HFFc6 (cell line): ENCODE data around the gene NRIP2. TPM values are rescaled to one million over a fixed set of nuclear protein-coding genes. Genes with fewer than 3 reads are reported as not detected.

Experiments used
- DNase-seq: peaks from one replicate; pipeline ENCODE4 v3.0.0-alpha.2; 2018
- H3K27ac Mint-ChIP-seq: 2 replicates; pipeline ENCODE4 v1.8.0; 2020; ENCODE audit warnings: mild to moderate bottlenecking, mixed read lengths
- H3K27me3 Mint-ChIP-seq: 2 replicates; pipeline ENCODE4 v1.8.0; 2021; ENCODE audit warnings: mild to moderate bottlenecking, moderate library complexity, mixed read lengths; ENCODE audit not compliant: insufficient read depth
- H3K36me3 Mint-ChIP-seq: 2 replicates; pipeline ENCODE4 v1.8.0; 2021; ENCODE audit warnings: low read depth, mixed read lengths
- H3K4me1 Mint-ChIP-seq: 2 replicates; pipeline ENCODE4 v1.8.0; 2020; ENCODE audit warnings: low read depth, mixed read lengths
- H3K4me3 Mint-ChIP-seq: 2 replicates; pipeline ENCODE4 v1.8.0; 2020; ENCODE audit warnings: mild to moderate bottlenecking, moderate library complexity, mixed read lengths
- H3K9me3 Mint-ChIP-seq: 2 replicates; pipeline ENCODE4 v1.8.0; 2020; ENCODE audit warnings: mild to moderate bottlenecking, mixed read lengths
- CTCF ChIP-seq: fragments of 200-600 bp; sonication (generic); IDR thresholded peaks from 2 replicates; pipeline ENCODE4 v1.5.0; 2021; ENCODE audit warnings: antibody characterized with exemption, mild to moderate bottlenecking
- total RNA-seq, 6 experiments: library from RNA; stranded (reverse); fragmentation: NEBNext Ultra II Directional; extraction: Animal tissue kit (Norgen Biotek cat#: 25700); gene quantifications; 2 replicates in 1 of 6; 3 replicates in 5 of 6; pipeline ENCODE4 v1.2.3, GENCODE V29; 2021

The NRIP2 gene
- total RNA-seq, 6 experiments from 2014 or later: not detected

- no peaks in the 10 kb centered on the region for H3K9me3 Mint-ChIP-seq
- H3K4me3 Mint-ChIP-seq: no peak overlapping the region
- TF ChIP-seq CTCF: no peak
- no peaks in the 10 kb centered on the region; the same call in 1 of the 2 replicates for H3K27me3 Mint-ChIP-seq
- H3K36me3 Mint-ChIP-seq: peaks cover 20% of the 10 kb centered on the region
- peak overlapping the region; percentile 68 for H3K27ac Mint-ChIP-seq
- peaks cover 12% of the 10 kb centered on the region for H3K4me1 Mint-ChIP-seq
- peak; percentile 34 for DNase-seq
Measured at GRCh38 chr12:2804393-2805142, 30.3 kb downstream of the NRIP2 start.

DNA sequence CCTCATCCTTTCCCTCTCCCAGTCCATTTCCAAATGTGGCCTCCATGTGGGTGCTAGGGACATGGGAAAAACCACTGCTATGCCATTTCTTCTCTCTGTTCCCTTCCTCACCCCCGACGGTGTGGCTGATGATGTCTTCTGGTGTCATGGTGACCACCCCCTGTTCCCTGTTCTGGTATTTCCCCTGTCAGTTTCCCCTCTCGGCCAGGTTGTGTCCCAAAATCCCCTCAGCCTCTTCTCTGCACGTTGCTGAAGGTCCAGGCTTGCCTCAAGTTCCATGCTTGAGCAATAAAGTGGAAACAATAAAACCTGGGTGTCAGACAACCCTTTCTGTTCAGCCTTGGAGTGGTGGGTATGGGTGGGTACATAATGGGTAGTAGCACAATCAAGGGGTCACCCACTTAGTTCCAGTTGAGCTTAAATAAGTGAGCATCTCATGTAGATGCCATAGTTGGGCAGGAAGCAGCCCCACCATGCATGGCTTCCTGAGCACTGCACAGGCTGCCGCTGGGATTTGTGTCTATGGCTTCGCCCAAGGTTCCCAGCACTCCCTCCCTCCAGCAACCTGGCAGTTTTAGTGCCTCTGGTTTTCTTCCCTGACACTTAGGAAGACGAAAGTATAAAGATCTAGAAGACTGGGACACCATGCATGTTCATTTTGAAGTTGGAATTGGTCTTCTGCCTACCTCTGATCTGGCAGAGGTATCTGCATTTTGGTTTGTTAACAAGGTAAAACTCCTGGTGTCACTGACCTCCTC lies 31.0 kb downstream of the NRIP2 start:
- Mint-ChIP-seq H3K27ac (peak overlapping the region; percentile 68), H3K4me3 (no peak overlapping the region)
- no peak for DNase-seq

DNA sequence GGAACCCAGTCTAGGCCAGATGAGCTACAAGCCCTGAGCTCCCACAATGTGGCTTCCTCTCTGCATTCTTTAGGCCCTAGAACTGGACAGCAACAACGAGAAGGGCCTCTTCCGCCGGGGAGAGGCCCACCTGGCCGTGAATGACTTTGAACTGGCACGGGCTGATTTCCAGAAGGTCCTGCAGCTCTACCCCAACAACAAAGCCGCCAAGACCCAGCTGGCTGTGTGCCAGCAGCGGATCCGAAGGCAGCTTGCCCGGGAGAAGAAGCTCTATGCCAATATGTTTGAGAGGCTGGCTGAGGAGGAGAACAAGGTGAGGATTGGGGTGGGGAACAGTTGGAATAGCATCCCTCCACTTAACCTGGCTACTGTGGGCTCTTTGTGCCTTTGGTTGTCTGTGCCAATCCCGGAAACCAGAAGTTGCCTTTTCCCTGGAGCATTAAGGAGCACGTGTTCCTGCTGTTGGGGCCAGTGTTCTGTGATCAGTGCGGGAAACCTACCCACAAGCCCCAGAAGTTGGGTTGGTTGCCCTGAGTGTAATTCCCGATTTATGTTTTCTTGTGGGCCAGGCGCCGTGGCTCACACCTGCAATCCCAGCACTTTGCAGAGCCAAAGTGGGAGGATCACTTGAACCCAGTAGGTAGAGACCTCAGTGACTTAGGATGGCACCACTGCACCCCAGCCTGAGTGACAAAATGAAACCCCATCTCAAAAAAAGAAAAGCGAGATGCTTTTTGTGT lies 33.6 kb downstream of the NRIP2 start:
- Mint-ChIP-seq H3K4me3 (no peak overlapping the region), H3K27me3 (no peaks in the 10 kb centered on the region; the same call in 1 of the 2 replicates), H3K9me3 (no peaks in the 10 kb centered on the region), H3K36me3 (peaks cover 30% of the 10 kb centered on the region), H3K4me1 (peaks cover 26% of the 10 kb centered on the region), H3K27ac (no peak overlapping the region)
- no peak for TF ChIP-seq CTCF
- no peak for DNase-seq

More for the DNA sequence above, 31.0 kb downstream of the NRIP2 start:
- H3K27me3 Mint-ChIP-seq: no peaks in the 10 kb centered on the region
- peaks cover 12% of the 10 kb centered on the region for H3K4me1 Mint-ChIP-seq
- H3K9me3 Mint-ChIP-seq: no peaks in the 10 kb centered on the region
- peaks cover 28% of the 10 kb centered on the region for H3K36me3 Mint-ChIP-seq
- no peak for TF ChIP-seq CTCF

DNA sequence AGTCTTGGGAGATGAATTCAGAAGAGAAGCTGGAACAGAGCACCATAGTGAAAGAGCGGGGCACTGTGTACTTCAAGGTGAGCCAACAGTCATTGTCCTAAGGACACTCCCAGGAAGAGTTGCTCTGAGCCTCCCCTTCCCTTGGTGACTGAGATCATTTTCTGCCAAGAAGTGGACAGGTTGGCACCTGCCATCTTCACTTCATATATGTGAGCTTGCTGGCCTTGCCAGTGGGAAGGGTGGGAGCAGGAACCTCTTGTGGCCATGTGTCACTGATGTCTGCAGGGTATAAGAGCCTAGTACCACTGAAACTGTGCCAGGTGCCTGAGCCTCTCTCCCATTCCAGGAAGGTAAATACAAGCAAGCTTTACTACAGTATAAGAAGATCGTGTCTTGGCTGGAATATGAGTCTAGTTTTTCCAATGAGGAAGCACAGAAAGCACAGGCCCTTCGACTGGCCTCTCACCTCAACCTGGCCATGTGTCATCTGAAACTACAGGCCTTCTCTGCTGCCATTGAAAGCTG lies 34.7 kb downstream of the NRIP2 start:
- peaks cover 30% of the 10 kb centered on the region for H3K36me3 Mint-ChIP-seq
- H3K4me1 Mint-ChIP-seq: peaks cover 28% of the 10 kb centered on the region
- no peak for TF ChIP-seq CTCF
- no peak for DNase-seq
- H3K27me3 Mint-ChIP-seq: peaks cover 1% of the 10 kb centered on the region
- no peak overlapping the region; the same call in 1 of the 2 replicates for H3K27ac Mint-ChIP-seq
- H3K4me3 Mint-ChIP-seq: no peak overlapping the region
- H3K9me3 Mint-ChIP-seq: no peaks in the 10 kb centered on the region

DNA sequence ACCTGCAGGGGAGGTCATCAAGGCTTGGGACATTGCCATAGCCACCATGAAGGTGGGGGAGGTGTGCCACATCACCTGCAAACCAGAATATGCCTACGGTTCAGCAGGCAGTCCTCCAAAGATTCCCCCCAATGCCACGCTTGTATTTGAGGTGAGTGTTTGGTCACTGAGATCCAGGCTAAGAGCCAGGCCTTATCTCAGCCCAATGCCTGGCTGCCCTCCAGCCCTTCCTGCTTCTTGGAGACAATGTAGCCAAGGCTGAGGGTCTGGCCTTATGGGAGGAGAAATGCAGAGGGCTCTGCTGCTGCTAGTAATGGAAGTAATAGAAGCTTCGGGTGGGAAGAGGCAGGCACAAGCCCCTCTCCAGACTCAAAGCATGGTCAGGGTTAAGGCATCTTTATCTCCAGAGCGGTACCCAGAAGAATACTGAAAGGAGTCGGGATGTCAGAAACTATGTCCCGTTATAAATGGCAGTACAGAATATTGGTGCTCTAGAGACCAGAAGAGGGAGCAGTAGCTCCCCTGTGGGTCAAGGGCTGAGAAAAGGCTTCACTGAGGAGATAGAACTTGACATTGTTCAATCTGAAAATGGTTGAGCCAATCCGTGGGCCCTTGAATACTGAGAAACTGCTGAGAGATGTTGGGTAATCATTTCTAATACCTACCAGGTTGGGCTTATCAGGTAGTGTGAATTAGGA lies 37.0 kb downstream of the NRIP2 start:
- no peaks in the 10 kb centered on the region for H3K9me3 Mint-ChIP-seq
- peaks cover 17% of the 10 kb centered on the region for H3K4me1 Mint-ChIP-seq
- peak; percentile 52 for TF ChIP-seq CTCF
- peaks cover 30% of the 10 kb centered on the region for H3K36me3 Mint-ChIP-seq
- no peak overlapping the region for H3K4me3 Mint-ChIP-seq
- no peak overlapping the region for H3K27ac Mint-ChIP-seq
- peaks cover 1% of the 10 kb centered on the region for H3K27me3 Mint-ChIP-seq
- no peak for DNase-seq
